Stomach (tissue), 9 donors: ENCODE results near the gene NKIRAS1. TPM values are rescaled to one million over a fixed set of nuclear protein-coding genes. Genes with fewer than 3 reads are reported as not detected.

Source experiments
- DNase-seq, 2 donors: peaks; one replicate each; pipeline versions ENCODE4 v3.0.0 to v3.0.0-alpha.2; 2013 to 2019
- H3K27ac ChIP-seq, 5 donors: fragments of 200-600 bp in 4 of 5; sonication (generic) in 4 of 5; one replicate each; pipeline ENCODE4 v1.5.1; 2013 to 2019; ENCODE audit warnings: mild to moderate bottlenecking in 1 of 5, moderate library complexity in 1 of 5
- H3K27me3 ChIP-seq, 3 donors: fragments of 200-600 bp; sonication (generic); one replicate each; pipeline ENCODE4 v1.5.1; 2017 to 2019; ENCODE audit warnings: mixed run types in 1 of 3
- H3K36me3 ChIP-seq, 4 donors: fragments of 200-600 bp; sonication (generic); 1 replicate in 3 of 4; 2 replicates in 1 of 4; pipeline ENCODE4 v1.5.1; 2016 to 2019
- H3K4me1 ChIP-seq, 4 donors: fragments of 200-600 bp; sonication (generic); one replicate each; pipeline ENCODE4 v1.5.1; 2016 to 2019
- H3K4me3 ChIP-seq, 4 donors: fragments of 200-600 bp; sonication (generic) in 3 of 4; one replicate each; pipeline ENCODE4 v1.5.1; 2016 to 2019; ENCODE audit warnings: mild to moderate bottlenecking in 1 of 4
- H3K9me3 ChIP-seq, 4 donors: fragments of 200-600 bp; sonication (generic); one replicate each; pipeline ENCODE4 v1.5.1; 2016 to 2019
- CTCF ChIP-seq, 7 experiments: fragments of 450-650 bp in 4 of 7; fragments of 200-600 bp in 3 of 7; sonication (generic) in 3 of 7; IDR thresholded peaks; one replicate each; pipeline ENCODE4 v1.5.1; 2016 to 2019; ENCODE audit warnings: antibody characterized with exemption in 7 of 7, control low read depth in 2 of 7, mild to moderate bottlenecking in 1 of 7
- EP300 ChIP-seq: sonication (generic); formaldehyde crosslinking; IDR thresholded peaks from one replicate; pipeline ENCODE4 v1.6.1; 2017; ENCODE audit warnings: antibody characterized with exemption
- POLR2A ChIP-seq, 4 donors: fragments of 450-650 bp; IDR thresholded peaks; one replicate each; pipeline ENCODE4 v1.6.1; 2016; ENCODE audit warnings: antibody characterized with exemption in 4 of 4, control low read depth in 2 of 4, mild to moderate bottlenecking in 1 of 4, moderate library complexity in 1 of 4
- POLR2AphosphoS5 ChIP-seq, 3 donors: sonication (generic); formaldehyde crosslinking; IDR thresholded peaks; one replicate each; pipeline ENCODE4 v1.6.1; 2016; ENCODE audit warnings: antibody characterized with exemption in 3 of 3
- WGBS, 5 donors: extraction: QIAGEN DNeasy Blood & Tissue Kit in 3 of 5; methylation state at CpG; one replicate each; pipeline versions ENCODE4 v1.1.5 to v1.1.7; 2013 to 2018; 5-methylcytosine and 5-hydroxymethylcytosine counted together
- intact Hi-C: fragments of 100-400 bp; cut with DNase I; formaldehyde crosslinking; loops from one replicate; pipeline ENCODE4 v1.15.1; 2023; ENCODE audit warnings: low total_unique reads
- polyA plus RNA-seq, 3 donors: library from polyadenylated mRNA; stranded (reverse); fragments of 200-250 nt; gene quantifications; one replicate each; pipeline ENCODE4 v1.2.3, GENCODE V29; 2013
- total RNA-seq, 5 donors: library from RNA; depleted of rRNA; stranded (reverse); fragments of >200 nt; gene quantifications; one replicate each; pipeline versions ENCODE4 v1.1.0 to v1.2.3, GENCODE V29; 2014 to 2016
- donor health status: healthy with polysubstance abuse.
- donor health status: Bipolar disorder and iron deficiency.
- donor health status: healthy.

NKIRAS1 gene
- total and polyA plus RNA-seq, 8 donors = 0.87 to 18.3 (median 7.6) TPM; not detected in 1

GRCh38 chr3:23867400-23867799 lies 49.4 kb downstream of the NKIRAS1 start:
- intact Hi-C loops = no loop called here
- Histone ChIP-seq H3K27me3 (no peaks in the 10 kb centered on the region), H3K36me3 (no peaks in the 10 kb centered on the region), H3K9me3 (no peaks in the 10 kb centered on the region), H3K27ac (no peak overlapping the region), H3K4me1 (peaks cover 22 to 42% (median 34%) of the 10 kb centered on the region in 4 donors), H3K4me3 (no peak overlapping the region)
- TF ChIP-seq EP300 (no peak), POLR2AphosphoS5 (IDR thresholded peaks at IDR 0.05) (no peak), CTCF (IDR thresholded peaks at IDR 0.05) (no peak), POLR2A (IDR thresholded peaks at IDR 0.05) (no peak)
- DNase-seq = no peak
- 69 to 81% (median 77%) methylated on average over 1 of the region's 1 CpG for WGBS, 5 donors

GRCh38 chr3:23865595-23866396 lies 51.0 kb downstream of the NKIRAS1 start:
- Histone ChIP-seq H3K9me3 (no peaks in the 10 kb centered on the region), H3K4me1 (peaks cover 22 to 47% (median 34%) of the 10 kb centered on the region in 4 donors), H3K27me3 (no peaks in the 10 kb centered on the region), H3K27ac (peak overlapping the region in 2 of 5 donors; percentile 9 to 24), H3K4me3 (no peak overlapping the region), H3K36me3 (peaks cover 8 to 10% (median 9%) of the 10 kb centered on the region in 4 donors)
- peak in 1 of 2 donors; percentile 69 for DNase-seq
- TF ChIP-seq EP300 (no peak), POLR2A (IDR thresholded peaks at IDR 0.05) (no peak), POLR2AphosphoS5 (IDR thresholded peaks at IDR 0.05) (peak in 1 of 3 donors; percentile 15), CTCF (IDR thresholded peaks at IDR 0.05) (no peak)
- WGBS, 5 donors = 57 to 66% (median 63%) methylated on average over 6 of the region's 6 CpGs
- intact Hi-C loops = no loop called here

- Histone ChIP-seq H3K36me3 (peaks cover 8 to 10% (median 9%) of the 10 kb centered on the region in 4 donors), H3K4me3 (no peak overlapping the region), H3K27ac (peak overlapping the region in 1 of 5 donors; percentile 24), H3K27me3 (no peaks in the 10 kb centered on the region), H3K9me3 (no peaks in the 10 kb centered on the region), H3K4me1 (peaks cover 22 to 53% (median 35%) of the 10 kb centered on the region in 4 donors)
- WGBS, 5 donors = 72 to 100% (median 81%) methylated on average over 1 of the region's 1 CpG
- intact Hi-C loops = no loop called here
- TF ChIP-seq POLR2A (IDR thresholded peaks at IDR 0.05) (no peak), POLR2AphosphoS5 (IDR thresholded peaks at IDR 0.05) (no peak), EP300 (no peak), CTCF (IDR thresholded peaks at IDR 0.05) (no peak)
- peak in 1 of 2 donors; percentile 44 for DNase-seq
These were observed 51.9 kb downstream of the NKIRAS1 start for GRCh38 chr3:23864931-23865330.

GRCh38 chr3:23863060-23863459 lies 53.7 kb downstream of the NKIRAS1 start:
- no peak overlapping the region for H3K4me3 ChIP-seq
- DNase-seq = no peak
- no peak overlapping the region for H3K27ac ChIP-seq
- TF ChIP-seq CTCF (IDR thresholded peaks at IDR 0.05) = no peak
- no peak for TF ChIP-seq POLR2AphosphoS5 (IDR thresholded peaks at IDR 0.05)
- no peak for TF ChIP-seq EP300
- no peak for TF ChIP-seq POLR2A (IDR thresholded peaks at IDR 0.05)
- peaks cover 8 to 10% (median 9%) of the 10 kb centered on the region in 4 donors for H3K36me3 ChIP-seq
- H3K9me3 ChIP-seq = no peaks in the 10 kb centered on the region
- H3K27me3 ChIP-seq = no peaks in the 10 kb centered on the region
- 78 to 94% (median 90%) methylated on average over 1 of the region's 1 CpG for WGBS, 5 donors
- peaks cover 26 to 64% (median 45%) of the 10 kb centered on the region in 4 donors for H3K4me1 ChIP-seq
- intact Hi-C loops = no loop called here
